HCT116 (cell line): Measurements from ENCODE around the gene CBX3. TPM values are rescaled to one million over a fixed set of nuclear protein-coding genes. Genes with fewer than 3 reads are reported as not detected.
A peak's percentile ranks its signal among the peaks of the same experiment; 100 is the strongest.

Experiments used
- ATAC-seq: fragments of 200-7000 bp; cut with Tn5 transposase; 2 replicates; pipeline ENCODE4 v1.9.1; 2020; ENCODE audit warnings: mild to moderate bottlenecking, moderate library complexity
- BruUV-seq: library from RNA; stranded (reverse); fragments of 400-500 nt; replicated peaks from 2 replicates; lab custom pipeline; 2021; lab: Mats Ljungman, UMichigan
- CTCF ChIA-PET: fragments of 300-600 bp; sonication (Branson Sonifier 250); formaldehyde crosslinking; loops from one replicate; lab custom pipeline; 2021; ENCODE audit warnings: antibody characterized with exemption; lab: Charles Lee
- POLR2A ChIA-PET: fragments of 300-600, 350-600 bp; sonication (Branson Sonifier 250); formaldehyde crosslinking; loops from one replicate; lab custom pipeline; 2021; ENCODE audit warnings: antibody characterized with exemption; lab: Charles Lee
- RAD21 ChIA-PET, 2 experiments: fragments of 300-600 bp; sonication (Branson Sonifier 250); formaldehyde crosslinking; loops; one replicate each; lab custom pipeline; 2023; ENCODE audit warnings: low total read pairs in 2 of 2; ENCODE audit not compliant: uncharacterized antibody in 2 of 2, unreplicated experiment in 2 of 2, low non-redundant PET in 1 of 2; lab: Charles Lee
- DNase-seq: peaks from one replicate; pipeline ENCODE4 v3.0.0-alpha.2; 2010; ENCODE audit warnings: low read depth, low spot score
- H2AFZ ChIP-seq: fragments of 200-600 bp; shearing (Covaris generic), sonication (generic); 2 replicates; pipeline ENCODE4 v1.6.1; 2017; ENCODE audit warnings: low read depth, mixed run types, mixed read lengths, antibody characterized with exemption, low read length; ENCODE audit not compliant: poor library complexity, severe bottlenecking
- H3K27ac ChIP-seq: 2 replicates; pipeline ENCODE4 v1.5.1; 2012; ENCODE audit warnings: low read depth, low read length
- H3K27me3 ChIP-seq: fragments of 200-600 bp; sonication (generic); 2 replicates; pipeline ENCODE4 v1.6.1; 2016; ENCODE audit warnings: mixed run types, low read length, mixed read lengths; ENCODE audit not compliant: insufficient read depth
- H3K36me3 ChIP-seq, 2 experiments: fragments of 200-500 bp in 1 of 2; fragments of 200-600 bp in 1 of 2; sonication (Bioruptor generic) in 1 of 2; sonication (generic) in 1 of 2; 2 replicates each; pipeline versions ENCODE4 v1.5.1 to v1.6.1; 2014 to 2016; ENCODE audit warnings: low read length in 2 of 2, inconsistent platforms in 1 of 2, mixed read lengths in 1 of 2, mixed run types in 1 of 2; ENCODE audit not compliant: insufficient read depth in 2 of 2, control insufficient read depth in 1 of 2
- H3K4me1 ChIP-seq, 2 experiments: fragments of 200-600 bp in 1 of 2; sonication (generic) in 1 of 2; 2 replicates each; pipeline versions ENCODE4 v1.5.1 to v1.6.1; 2012 to 2017; ENCODE audit warnings: low read length in 2 of 2, inconsistent platforms in 1 of 2, mild to moderate bottlenecking in 1 of 2, mixed read lengths in 1 of 2, mixed run types in 1 of 2, moderate library complexity in 1 of 2; ENCODE audit not compliant: insufficient read depth in 2 of 2, control insufficient read depth in 1 of 2
- H3K4me2 ChIP-seq: fragments of 200-600 bp; sonication (generic); 2 replicates; pipeline ENCODE4 v1.6.1; 2017; ENCODE audit warnings: mixed run types, low read length, mixed read lengths
- H3K4me3 ChIP-seq, 2 experiments: fragments of 200-600 bp in 1 of 2; sonication (generic) in 1 of 2; replicated peaks in 1 of 2; 2 replicates each; pipeline ENCODE4 v1.5.1; 2011 to 2016; ENCODE audit warnings: low read length in 2 of 2, control low read depth in 1 of 2, low read depth in 1 of 2, mild to moderate bottlenecking in 1 of 2, mixed read lengths in 1 of 2, mixed run types in 1 of 2
- H3K79me2 ChIP-seq: fragments of 200-600 bp; sonication (generic); 2 replicates; pipeline ENCODE4 v1.6.1; 2017; ENCODE audit warnings: mild to moderate bottlenecking, mixed run types, low read length, moderate library complexity, mixed read lengths; ENCODE audit not compliant: insufficient read depth
- H3K9ac ChIP-seq: fragments of 200-600 bp; sonication (generic); 2 replicates; pipeline ENCODE4 v1.6.1; 2016; ENCODE audit warnings: low read length, mixed read lengths
- H3K9me2 ChIP-seq: fragments of 200-600 bp; sonication (generic), shearing (Covaris generic); 2 replicates; pipeline ENCODE4 v1.6.1; 2017; ENCODE audit warnings: mixed run types, mild to moderate bottlenecking, moderate library complexity; ENCODE audit not compliant: insufficient read depth
- H3K9me3 ChIP-seq, 2 experiments: fragments of 200-500 bp in 1 of 2; fragments of 200-600 bp in 1 of 2; sonication (Bioruptor generic) in 1 of 2; sonication (generic) in 1 of 2; 2 replicates each; pipeline ENCODE4 v1.6.1; 2014 to 2017; ENCODE audit warnings: low read length in 2 of 2, mixed read lengths in 2 of 2, inconsistent platforms in 1 of 2, low read depth in 1 of 2, mild to moderate bottlenecking in 1 of 2, mixed run types in 1 of 2, moderate library complexity in 1 of 2; ENCODE audit not compliant: control insufficient read depth in 1 of 2, insufficient read depth in 1 of 2
- H4K20me1 ChIP-seq: fragments of 200-600 bp; sonication (generic), shearing (Covaris generic); 2 replicates; pipeline ENCODE4 v1.6.1; 2017; ENCODE audit warnings: mixed run types, mild to moderate bottlenecking, moderate library complexity; ENCODE audit not compliant: insufficient read depth
- CEBPB ChIP-seq: IDR thresholded peaks from 2 replicates; pipeline ENCODE4 v1.6.1; 2012; ENCODE audit warnings: low read depth
- CTCF ChIP-seq, 3 experiments: fragments of 200-600 bp in 1 of 3; sonication (generic) in 1 of 3; IDR thresholded peaks in 2 of 3; conservative IDR thresholded peaks in 1 of 3; 2 replicates each; pipeline ENCODE4 v1.5.1; 2012 to 2017; ENCODE audit warnings: low read depth in 2 of 3, low read length in 2 of 3, antibody characterized with exemption in 1 of 3, borderline replicate concordance in 1 of 3, control low read depth in 1 of 3, mild to moderate bottlenecking in 1 of 3, mixed read lengths in 1 of 3, mixed run types in 1 of 3, moderate library complexity in 1 of 3; ENCODE audit not compliant: insufficient read depth in 1 of 3
- POLR2AphosphoS5 ChIP-seq: IDR thresholded peaks from 2 replicates; pipeline ENCODE4 v1.6.1; 2011; ENCODE audit warnings: mild to moderate bottlenecking, low read depth, low read length, moderate library complexity
- RAD21 ChIP-seq: IDR thresholded peaks from 2 replicates; pipeline ENCODE4 v1.6.1; 2012; ENCODE audit warnings: low read depth, mild to moderate bottlenecking
- REST ChIP-seq: IDR thresholded peaks from 2 replicates; pipeline ENCODE4 v1.6.1; 2012; ENCODE audit warnings: low read depth
- SIN3A ChIP-seq: IDR thresholded peaks from 2 replicates; pipeline ENCODE4 v1.6.1; 2012; ENCODE audit warnings: low read depth
- TCF7L2 ChIP-seq: IDR thresholded peaks from 2 replicates; pipeline ENCODE4 v1.7.0; 2011; ENCODE audit warnings: borderline replicate concordance, inconsistent platforms; ENCODE audit not compliant: insufficient read depth, insufficient read length; ENCODE audit errors: extremely low read depth
- YY1 ChIP-seq: IDR thresholded peaks from 2 replicates; pipeline ENCODE4 v1.6.1; 2011; ENCODE audit warnings: low read length, low read depth, moderate library complexity, mild to moderate bottlenecking; ENCODE audit not compliant: insufficient replicate concordance; ENCODE audit errors: extremely low read depth
- ZBTB33 ChIP-seq: IDR thresholded peaks from 2 replicates; pipeline ENCODE4 v1.6.1; 2011; ENCODE audit warnings: mild to moderate bottlenecking, low read length, moderate library complexity; ENCODE audit not compliant: insufficient replicate concordance; ENCODE audit errors: extremely low read depth
- intact Hi-C: fragments of 100-400 bp; cut with micrococcal nuclease; formaldehyde crosslinking; loops from 2 replicates; pipeline ENCODE4 v1.10.0; 2022
- total RNA-seq: library from RNA; stranded (reverse); gene quantifications from one replicate; pipeline ENCODE4 v1.2.1, GENCODE V29; 2021; ENCODE audit not compliant: unreplicated experiment

CBX3 gene
- total RNA-seq, 1 experiment from 2014 or later: 274 TPM

GRCh38 chr7:26166684-26167266, 34.8 kb upstream of the CBX3 start:
- H3K27ac ChIP-seq: no peak overlapping the region
- DNase-seq: no peak

GRCh38 chr7:26167303-26167934, 34.1 kb upstream of the CBX3 start:
- DNase-seq (no peak), ATAC-seq (no peak)
- H3K9me3 ChIP-seq: no peaks in the 10 kb centered on the region
- H3K27me3 ChIP-seq: no peaks in the 10 kb centered on the region
- peaks cover 14% of the 10 kb centered on the region; the same call in 1 of the 2 replicates for H3K79me2 ChIP-seq
- no peaks in the 10 kb centered on the region for H4K20me1 ChIP-seq
- H3K27ac ChIP-seq: no peak overlapping the region
- H3K9me2 ChIP-seq: no peaks in the 10 kb centered on the region
- no peak overlapping the region for H2AFZ ChIP-seq
- intact Hi-C loops: no loop called here
- H3K4me2 ChIP-seq: no peak overlapping the region
- no peak overlapping the region for H3K4me3 ChIP-seq
- no TSS peak for BruUV-seq
- no peaks in the 10 kb centered on the region for H3K36me3 ChIP-seq
- no peak overlapping the region for H3K9ac ChIP-seq
- ChIA-PET POLR2A (no interaction called here), CTCF (no interaction called here), RAD21 (no interaction called here)
- peaks cover 5 to 8% of the 10 kb centered on the region in 2 experiments; a peak in 2 of 4 replicates for H3K4me1 ChIP-seq
- TF ChIP-seq ZBTB33: no peak
- no peak for TF ChIP-seq POLR2AphosphoS5
- TF ChIP-seq TCF7L2: no peak
- TF ChIP-seq YY1: no peak
- no peak for TF ChIP-seq SIN3A
- TF ChIP-seq REST: no peak
- no peak for TF ChIP-seq RAD21
- TF ChIP-seq CTCF (IDR thresholded peaks at IDR 0.05 in 2 of 3, conservative IDR thresholded peaks at IDR 0.05 in 1 of 3; ENCODE audit: borderline replicate concordance in 1 of 3, insufficient read depth in 1 of 3, low read depth in 2 of 3, low read length in 2 of 3): no peak

More at GRCh38 chr7:26166684-26167266, 34.8 kb upstream of the CBX3 start:
- intact Hi-C loops: no loop called here
- no peaks in the 10 kb centered on the region for H3K36me3 ChIP-seq
- ChIA-PET CTCF (no interaction called here), RAD21 (no interaction called here), POLR2A (no interaction called here)
- H2AFZ ChIP-seq: no peak overlapping the region
- no peaks in the 10 kb centered on the region for H3K27me3 ChIP-seq
- peaks cover 13% of the 10 kb centered on the region; the same call in 1 of the 2 replicates for H3K79me2 ChIP-seq
- TF ChIP-seq YY1 (no peak), CEBPB (peak; percentile 27; the same call in 1 of the 2 replicates)
- H3K4me1 ChIP-seq: peaks cover 5 to 10% of the 10 kb centered on the region in 2 experiments; a peak in 2 of 4 replicates
- H3K9me3 ChIP-seq: no peaks in the 10 kb centered on the region
- BruUV-seq: no TSS peak
- H3K4me3 ChIP-seq: no peak overlapping the region
- no peaks in the 10 kb centered on the region for H3K9me2 ChIP-seq
- no peak overlapping the region for H3K4me2 ChIP-seq
- ATAC-seq: no peak
- no peak overlapping the region for H3K9ac ChIP-seq
- no peaks in the 10 kb centered on the region for H4K20me1 ChIP-seq
